ENCODE results near the gene DIMT1.

DIMT1 gene

DNA sequence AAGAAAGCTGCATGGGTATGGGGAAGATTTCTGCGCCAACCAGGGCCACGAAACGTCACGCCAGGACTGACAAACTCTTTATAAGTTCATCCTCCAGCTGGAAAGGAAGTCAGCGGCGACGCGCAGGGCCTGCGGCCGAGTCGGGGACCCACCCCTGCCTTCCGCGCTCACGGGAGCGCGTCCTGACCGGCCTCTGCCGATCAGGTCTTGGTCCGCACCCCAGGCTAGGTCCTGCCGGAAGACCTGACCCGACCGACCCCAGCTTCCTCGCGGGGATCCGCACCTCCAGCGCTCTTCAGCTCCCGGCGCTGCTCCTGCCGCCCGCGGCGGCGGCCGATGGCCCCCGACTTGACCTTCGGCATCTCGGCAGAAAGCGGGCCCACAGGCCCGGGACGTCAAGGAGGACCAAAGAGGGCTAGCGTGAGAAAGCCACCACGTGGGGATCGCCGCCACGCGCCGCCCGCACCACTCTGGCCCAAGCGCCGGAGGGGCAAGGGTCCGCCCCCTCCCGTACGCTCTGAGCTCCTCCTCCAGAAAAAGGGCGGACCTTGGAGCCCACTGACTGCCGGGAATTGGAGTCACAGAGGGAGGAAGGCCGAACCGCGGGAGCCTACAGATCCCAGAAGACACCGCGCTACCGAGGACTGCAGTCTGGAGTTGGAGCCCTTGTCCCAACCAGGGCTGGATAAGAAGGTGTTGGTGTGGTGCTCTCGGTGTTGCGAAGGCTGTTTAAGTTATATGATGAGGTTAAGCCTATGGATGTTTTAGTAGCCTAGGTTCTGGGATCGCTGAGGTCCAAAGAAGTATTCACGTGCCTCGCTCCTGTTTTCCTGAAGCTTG, at the start of gene DIMT1:
DIMT1 (minus strand) TSS at position 495 of the 840 bp plus-strand sequence; CDS start at position 362, 133 bp downstream.
- peak; percentile 83 to 92 (median 88) for DNase-seq

DNA sequence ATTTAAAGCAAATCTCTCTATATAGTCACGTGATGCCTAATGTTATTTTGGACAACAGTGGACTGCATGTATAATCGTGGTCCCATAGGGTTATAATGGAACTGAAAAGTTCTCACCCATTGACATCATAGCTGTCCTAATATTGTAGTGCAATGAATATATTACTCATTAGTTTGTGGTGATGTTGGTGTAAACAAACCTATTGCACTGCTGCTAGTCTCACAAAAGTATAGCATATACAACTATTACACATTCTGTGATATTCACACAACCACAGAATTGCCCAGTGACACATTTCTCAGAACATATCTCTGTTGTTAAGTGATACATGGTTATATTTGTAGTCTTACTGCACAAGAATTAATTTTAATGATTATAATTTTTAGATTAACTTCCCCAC, 46.6 kb upstream of the DIMT1 start:
- no peak for DNase-seq

DNA sequence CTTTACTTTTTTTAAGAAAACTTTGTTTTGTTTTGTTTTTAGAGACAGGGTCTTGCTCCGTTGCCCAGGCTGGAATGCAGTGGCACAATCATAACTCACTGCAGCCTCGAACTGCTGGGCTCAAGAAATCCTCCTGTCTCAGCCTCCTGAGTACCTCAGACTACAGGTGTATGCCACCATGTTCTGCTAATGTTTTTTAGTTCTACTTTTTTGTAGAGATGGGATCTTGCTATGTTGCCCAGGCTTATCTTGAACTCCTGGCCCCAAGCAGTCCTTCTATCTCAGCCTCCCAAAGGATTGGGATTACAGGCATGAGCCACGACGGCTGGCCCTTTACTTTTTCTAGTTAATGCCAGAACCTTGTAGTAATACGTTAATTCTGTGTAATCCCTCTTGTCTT, 44.8 kb upstream of the DIMT1 start:
- no peak for DNase-seq

DNA sequence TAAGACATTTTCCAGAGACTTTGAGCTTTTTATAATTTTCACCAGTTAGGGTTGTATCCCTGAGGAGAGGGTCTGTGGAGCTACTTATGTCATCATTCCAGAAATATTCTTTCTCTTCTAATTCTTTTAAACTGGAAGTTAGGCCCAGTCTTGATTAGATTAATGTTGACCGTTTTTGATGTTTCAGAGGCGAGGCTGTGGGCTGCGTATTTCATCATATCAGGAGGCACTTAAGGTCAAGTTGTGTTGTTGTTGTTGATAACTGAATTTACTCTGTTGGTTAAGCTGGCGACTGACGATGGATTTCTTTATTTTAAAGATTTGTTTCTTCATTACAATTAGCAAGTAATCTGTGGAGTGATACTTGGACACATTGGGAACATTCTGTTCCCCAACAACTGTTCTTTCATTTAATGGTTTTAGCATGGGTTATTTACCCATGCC, 28.9 kb upstream of the DIMT1 start:
- no peak for DNase-seq

DNA sequence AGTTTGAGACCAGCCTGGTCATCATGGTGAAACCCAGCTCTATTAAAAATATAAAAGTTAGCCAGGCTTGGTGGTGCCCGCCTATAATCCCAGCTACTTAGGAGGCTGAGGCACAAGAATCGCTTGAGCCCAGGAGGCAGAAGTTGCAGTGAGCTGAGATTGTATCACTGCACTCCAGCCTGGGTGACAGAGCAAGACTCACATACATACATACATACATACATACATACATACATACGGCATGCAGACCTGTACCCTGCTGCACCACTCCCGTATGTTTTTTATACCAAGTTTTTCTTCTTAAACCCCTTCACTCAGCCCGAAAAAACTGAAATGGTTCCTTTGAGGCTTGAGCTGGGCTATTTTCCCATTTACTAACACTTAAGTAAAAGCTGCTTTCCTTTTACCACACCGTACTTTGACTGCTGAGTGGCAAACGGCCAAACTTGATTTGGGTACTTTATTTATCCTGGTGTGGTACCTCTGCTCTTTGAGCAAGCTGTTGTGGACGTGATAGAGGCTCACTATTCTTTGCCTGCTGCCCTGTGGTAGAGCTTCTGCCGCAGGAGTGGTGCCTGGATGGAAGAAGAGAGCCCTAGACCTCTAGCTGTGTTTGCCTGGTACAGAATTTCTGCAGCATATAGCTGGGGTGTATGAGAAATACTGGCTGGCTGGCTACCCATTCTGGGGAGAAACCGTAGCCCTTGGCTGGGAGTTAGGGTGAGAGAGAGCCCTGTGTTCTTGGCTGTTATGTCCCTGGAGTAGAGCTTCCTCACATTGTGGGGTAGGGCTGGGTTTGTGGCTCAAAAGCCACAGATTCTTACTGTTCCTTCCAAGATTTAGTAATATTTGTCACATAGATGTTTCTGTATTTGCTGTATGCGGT, 28.3 kb upstream of the DIMT1 start:
- DNase-seq = no peak

DNA sequence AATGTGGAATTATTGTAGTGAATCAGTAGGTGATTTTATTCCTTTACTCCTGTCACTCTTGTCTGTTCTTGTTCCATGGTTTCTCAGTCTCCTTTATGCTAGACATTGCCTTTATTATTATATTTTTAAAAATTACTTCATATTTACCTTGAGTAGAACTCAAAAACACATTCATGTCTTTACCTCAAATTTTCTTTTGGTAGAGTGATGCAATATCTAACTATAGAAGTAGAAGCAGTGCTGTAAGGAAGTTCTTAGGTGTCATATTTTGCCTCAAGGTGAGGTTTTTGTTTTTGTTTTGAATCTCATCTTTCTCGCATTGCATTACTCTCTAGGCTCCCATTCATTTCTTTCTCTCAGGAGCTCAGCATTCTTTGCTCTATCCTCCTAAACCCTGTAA, 21.1 kb upstream of the DIMT1 start:
- no peak for DNase-seq

DNA sequence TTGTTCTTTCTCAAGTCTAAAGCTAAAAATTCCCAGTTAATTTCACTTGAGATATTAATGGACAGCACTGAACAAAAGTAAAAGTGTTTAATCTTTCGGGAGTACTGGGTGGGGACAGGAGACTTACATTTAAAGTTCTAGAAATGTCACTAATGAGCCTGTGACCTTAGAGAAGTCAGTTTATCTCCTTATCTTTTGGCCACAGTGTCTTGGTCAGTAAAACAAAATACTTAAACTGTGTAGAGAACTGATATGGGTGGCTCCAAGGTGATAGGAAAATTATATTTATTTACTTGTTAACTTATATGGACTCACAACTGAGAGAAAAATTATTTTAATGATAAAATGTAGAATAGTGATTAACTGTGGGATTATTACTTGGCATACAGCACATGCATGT, 17.7 kb upstream of the DIMT1 start:
- DNase-seq = no peak

DNA sequence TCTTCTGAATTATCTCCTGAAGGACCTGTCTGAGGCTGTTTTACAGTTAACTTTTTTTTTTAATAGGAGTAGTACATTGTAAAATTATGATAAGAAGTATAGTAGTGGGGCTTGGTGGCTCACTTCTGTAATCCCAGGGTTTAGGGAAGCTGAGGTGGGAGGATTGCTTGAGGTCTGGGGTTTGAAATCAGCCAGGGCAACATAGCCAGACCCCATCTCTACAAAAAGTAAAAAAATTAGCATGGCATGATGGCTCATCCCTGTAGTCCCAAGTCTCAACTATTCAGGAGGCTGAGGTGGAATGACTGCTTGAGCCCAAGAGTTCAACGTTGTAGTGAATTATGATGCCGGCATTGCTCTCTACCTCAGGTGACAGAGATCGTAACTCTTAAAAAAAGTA, 15.9 kb upstream of the DIMT1 start:
- DNase-seq = no peak

DNA sequence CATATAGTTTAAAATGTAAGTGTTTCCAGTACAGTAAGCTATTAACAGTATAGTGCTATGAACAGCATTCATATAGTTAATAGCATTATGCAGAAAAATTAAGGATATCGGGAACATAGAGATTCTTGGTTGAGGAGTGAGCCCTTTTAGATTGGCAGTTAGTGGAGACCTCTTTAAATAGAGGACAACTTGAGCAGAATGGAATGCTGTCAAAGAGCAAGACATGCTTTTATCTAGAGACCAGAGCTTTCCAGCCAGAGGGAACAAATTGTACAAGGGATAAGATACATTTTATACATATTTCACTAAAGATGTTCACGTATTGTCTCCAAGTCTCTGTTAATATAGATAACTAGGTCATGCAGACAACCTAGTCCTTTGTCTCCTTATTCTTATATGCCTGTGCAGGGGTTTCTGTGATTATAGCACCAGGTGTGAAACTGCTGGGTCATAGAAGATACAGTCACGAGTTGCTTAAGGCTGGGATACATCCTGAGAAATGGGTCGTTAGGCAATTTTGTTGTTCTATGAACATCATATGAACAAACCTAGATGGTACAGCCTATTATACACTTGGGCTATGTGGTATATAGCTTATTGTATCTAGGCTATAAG, 14.9 kb upstream of the DIMT1 start:
- DNase-seq = no peak

DNA sequence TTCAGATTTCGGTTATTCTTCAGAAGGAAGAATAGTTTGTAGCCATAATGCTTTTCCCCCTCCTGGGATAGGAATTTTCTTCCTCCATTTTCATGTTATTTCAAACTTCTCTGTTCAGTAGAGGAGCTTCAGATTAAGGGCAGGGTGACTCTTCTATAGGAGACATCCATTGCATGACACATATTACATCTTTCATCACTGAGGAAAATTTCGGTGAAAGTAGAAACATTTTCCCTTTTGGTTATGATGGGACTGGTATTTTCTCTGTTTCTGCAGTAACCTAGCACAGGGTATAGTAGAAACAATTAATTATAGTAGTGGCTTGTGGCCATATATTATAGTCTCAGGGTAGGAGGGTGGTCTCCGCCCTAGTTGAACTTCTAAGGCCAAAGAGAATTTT, 10.0 kb upstream of the DIMT1 start:
- DNase-seq = no peak

DNA sequence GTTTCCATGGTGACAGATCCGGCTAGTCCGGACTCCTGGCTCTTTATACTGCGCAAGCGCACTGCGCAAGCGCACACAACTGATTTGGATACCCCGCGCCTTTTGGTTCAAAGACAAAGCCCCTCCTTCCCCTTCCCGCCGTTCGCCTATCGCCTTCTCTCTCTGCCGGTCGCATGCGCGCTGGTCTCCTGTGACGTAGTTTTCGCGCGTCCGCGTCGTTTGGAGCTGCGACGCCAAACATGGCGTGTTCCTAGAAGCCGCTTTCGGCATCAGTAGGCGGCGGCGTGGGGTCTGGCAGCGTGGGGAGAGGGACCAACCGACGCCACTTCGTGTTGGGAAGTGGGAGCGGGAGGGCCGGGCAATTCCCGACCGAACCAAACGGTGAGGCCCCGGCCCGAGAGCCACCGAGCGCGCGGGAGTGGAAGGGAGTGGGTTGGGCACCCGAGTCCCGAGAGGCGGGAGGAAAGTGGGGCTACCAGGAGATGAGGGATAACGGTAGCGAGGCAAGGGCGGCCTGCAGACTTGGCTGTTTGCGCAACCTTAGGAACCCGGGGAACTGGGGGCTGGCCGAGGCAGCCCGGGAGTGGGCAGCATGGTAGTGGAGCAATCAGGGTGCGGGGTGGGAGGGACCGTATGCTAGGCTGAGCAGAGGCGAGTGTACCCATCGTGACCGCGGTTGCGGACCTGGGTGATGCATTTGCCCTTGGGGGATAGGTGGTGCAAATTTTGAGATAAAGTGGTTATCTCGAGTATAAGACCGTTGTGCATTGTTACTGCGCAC, 9.0 kb upstream of the DIMT1 start, which contains the start of gene IPO11:
IPO11 (plus strand) TSS at position 215 of the 781 bp plus-strand sequence. CDS start 24,517 bp downstream, outside the sequence.
- DNase-seq = peak; percentile 96 to 98 (median 97)

DNA sequence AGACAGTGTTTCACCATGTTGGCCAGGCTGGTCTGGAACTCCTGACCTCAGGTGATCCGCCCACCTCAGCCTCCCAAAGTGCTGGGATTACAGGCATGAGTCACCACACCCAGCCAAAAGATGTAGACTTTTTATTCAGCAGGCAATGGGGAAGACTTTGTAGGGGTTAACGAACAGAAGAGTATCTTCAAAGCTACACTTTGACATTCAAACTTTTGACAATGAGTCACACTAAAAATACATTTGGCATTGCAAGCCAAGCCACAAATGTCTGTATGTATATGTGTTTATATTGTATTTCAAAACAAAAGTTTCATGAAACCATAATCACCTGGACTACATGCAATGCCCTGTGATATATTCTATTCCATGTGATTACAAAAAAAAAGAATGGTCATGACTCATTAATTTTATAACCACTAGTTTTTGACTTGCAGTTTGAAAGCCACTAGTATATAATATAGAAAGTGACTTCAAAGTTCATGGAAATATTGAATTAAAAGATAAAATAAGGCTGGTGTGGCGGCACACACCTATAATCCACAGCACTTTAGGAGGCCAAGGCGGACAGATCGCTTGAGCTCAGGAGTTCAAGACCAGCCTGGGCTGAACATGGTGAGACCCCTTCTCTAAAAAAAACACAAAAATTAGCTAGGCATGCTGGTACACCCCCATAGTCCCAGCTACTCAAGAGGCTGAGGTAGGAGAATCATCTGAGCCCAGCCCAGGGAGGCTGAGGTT, 8.3 kb downstream of the DIMT1 start:
- DNase-seq = no peak

DNA sequence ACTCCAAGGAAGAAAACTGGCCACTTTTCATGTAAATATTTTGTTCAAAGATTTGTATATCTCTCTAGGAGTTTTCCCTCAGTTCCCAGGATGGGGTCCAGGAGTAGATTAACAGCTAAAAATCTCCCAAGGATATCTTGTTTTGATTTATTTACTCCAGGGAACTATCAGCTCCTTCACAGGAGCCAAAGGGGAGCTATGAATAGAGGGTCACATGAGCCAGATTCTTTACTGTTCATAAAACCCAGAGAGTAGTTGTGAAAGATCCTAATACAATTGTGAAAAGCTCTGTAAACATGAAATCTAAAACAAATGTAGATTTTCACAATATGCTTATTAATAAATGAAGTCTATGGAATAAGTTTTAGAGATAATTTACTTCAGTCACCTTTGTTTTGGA, 16.9 kb downstream of the DIMT1 start:
- no peak for DNase-seq

DNA sequence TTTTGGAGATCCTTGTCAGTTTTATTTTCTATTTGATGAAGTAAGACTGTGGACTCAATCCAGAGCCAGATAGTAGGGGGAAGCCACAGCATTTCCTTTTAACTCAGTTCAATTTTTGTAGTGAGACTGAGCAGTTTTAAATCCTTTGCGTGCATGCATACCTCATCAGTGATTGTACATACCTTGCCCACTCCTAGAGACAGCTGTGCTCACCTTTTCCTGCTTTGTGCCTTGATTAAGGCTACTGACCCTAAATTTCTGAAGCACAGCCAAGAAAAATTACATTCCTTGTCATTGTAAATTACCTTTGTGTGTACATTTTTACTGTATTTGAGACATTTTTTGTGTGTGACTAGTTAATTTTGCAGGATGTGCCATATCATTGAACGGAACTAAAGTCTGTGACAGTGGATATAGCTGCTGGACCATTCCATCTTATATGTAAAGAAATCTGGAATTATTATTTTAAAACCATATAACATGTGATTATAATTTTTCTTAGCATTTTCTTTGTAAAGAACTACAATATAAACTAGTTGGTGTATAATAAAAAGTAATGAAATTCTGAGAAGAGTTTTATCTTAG, 17.8 kb downstream of the DIMT1 start:
- DNase-seq = no peak

DNA sequence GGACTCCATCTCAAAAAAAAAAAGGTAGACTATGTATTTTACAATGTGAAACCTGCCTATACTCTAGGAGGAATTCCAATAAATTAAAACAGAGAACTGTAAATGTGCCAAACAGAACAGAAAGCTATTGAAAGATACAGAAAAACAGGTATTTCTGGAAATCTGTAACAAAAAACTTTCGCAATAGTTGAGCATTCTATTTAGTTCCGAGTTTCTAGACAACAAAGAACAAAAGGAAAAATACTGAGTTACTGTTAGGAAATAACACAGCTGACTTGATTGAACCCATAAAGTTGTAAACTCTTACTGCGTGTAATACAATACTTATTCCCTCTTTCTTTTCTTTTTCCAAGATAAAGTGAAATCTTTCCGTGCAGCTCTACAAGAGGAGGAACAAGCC, 18.6 kb downstream of the DIMT1 start:
- no peak for DNase-seq

DNA sequence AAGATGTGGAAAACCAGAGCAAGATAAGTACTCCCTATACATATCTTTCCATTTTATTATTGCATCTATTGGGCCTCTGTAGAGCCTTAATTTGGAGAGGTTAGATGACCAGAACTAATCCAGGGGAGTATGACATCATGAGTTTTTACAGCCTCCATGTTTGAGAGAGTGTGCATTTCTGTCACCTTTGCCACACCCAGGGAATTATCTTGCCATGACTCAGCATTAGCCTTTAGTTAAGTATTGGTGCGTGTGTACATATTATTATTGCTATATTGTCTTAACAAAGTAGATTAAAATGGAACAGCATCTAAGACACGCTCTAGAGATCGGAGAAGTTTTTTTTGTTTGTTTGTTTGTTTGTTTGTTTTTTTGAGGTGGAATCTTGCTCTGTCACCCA, 27.6 kb downstream of the DIMT1 start:
- DNase-seq = no peak

DNA sequence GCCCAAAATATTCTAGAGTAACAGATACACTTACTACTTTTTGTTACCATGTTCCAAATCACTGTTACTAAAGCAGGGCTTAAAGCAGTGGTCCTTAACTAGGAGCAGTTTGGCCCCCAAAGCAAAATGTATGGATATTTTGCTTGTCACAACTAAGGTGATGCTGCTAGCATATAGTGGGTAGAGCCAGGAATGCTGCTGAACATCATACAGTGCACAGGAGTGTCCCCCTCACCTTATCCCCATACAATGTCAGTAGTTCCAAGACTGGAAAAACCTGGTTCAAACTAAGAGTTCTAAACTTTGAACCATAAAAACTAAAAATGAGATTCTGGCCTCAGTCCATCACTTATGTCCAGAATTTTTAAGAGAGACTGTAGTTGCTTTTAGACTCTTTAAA, 28.1 kb downstream of the DIMT1 start:
- DNase-seq = no peak

DNA sequence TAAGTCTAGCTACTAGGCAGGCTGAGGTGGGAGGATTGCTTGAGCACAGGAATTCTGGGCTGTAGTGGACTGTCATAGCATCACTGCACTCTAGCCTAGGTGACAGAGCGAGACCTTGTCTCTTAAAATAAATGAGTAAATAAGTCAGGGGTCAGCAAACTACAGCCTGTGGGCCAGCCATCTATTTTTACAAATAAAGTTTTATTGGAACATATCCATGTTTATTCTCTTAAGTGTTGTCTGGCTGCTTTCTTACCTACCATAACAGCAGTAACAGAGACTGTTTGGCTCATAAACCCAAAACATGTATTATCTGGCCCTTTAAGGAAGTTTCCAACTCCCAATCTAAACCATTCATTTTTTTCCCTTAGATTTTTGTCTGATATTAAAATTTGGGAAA, 29.6 kb downstream of the DIMT1 start:
- no peak for DNase-seq

DNA sequence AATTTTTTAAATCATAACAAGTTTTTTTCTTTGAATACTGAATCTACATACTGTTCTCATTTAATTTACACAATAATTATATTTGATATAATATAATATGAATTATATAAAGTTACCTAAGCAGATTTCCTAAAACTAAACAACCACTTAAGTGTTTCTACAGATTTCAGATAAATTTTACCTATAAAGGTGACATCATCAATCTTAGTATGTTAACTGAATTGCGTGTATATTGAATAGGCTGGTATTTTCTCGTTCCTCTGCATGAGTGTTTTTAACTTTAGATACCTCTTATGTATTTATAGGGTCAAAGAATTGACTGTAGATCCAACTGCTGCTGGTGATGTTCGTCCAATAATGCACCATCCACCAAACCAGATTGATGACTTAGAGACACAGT, 30.3 kb downstream of the DIMT1 start:
- no peak for DNase-seq

DNA sequence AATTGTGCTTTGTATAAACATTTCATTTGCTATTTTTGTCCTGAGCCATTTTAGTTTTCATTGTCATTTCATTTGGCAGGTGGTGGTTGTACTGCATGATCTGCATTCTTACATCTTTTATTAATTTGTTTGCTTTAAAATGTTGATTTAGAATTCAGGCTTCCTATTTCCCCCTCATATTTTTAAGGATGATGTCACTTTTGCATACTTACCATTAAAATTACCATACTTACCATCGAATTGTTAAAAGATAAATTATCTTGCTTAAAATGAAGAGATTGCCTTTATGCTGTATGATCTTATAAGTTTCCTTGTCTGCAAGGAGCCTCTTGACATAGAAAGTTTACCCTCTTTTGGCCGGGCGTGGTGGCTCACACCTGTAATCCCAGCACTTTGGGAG, 31.1 kb downstream of the DIMT1 start:
- no peak for DNase-seq

DNA sequence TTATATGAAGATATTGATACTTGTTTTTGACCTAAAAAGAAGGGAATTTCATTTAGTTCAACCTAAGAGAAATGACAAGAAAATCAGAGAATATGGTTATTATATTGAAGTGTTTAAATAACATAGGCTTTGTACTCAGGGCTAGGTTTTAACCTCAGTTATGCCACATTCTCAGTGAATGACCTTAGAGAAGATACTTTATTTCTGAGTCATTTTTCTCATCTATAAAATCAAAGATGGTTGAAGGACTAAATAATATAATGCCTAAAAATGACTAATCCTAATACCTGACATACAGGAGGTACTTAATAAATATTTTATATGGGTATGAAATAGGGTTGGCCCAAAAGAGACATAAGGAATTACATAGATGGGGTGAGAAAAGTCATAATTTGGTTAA, 32.3 kb downstream of the DIMT1 start:
- no peak for DNase-seq

All from stimulated activated naive CD4-positive, alpha-beta T cell (primary cell).